Neuron (in vitro differentiated cells): Measurements from ENCODE around the gene BIRC6.

ENCODE experiments used
- H2AFZ ChIP-seq: one replicate; pipeline ENCODE4 v1.6.1; 2013; ENCODE audit warnings: low read depth, mild to moderate bottlenecking, inconsistent platforms, low read length, moderate library complexity
- H3K27me3 ChIP-seq: one replicate; pipeline ENCODE4 v1.6.1; 2013; ENCODE audit warnings: low read length; ENCODE audit not compliant: insufficient read depth
- H3K36me3 ChIP-seq: one replicate; pipeline ENCODE4 v1.6.1; 2013; ENCODE audit warnings: low read length; ENCODE audit not compliant: insufficient read depth
- H3K4me1 ChIP-seq: one replicate; pipeline ENCODE4 v1.6.1; 2013; ENCODE audit warnings: low read length; ENCODE audit not compliant: insufficient read depth
- H3K4me3 ChIP-seq: 2 replicates; pipeline ENCODE4 v1.5.1; 2013; ENCODE audit warnings: mild to moderate bottlenecking, low read length, moderate library complexity
- H3K9me3 ChIP-seq: one replicate; pipeline ENCODE4 v1.6.1; 2013; ENCODE audit warnings: low read length

Gene BIRC6

DNA sequence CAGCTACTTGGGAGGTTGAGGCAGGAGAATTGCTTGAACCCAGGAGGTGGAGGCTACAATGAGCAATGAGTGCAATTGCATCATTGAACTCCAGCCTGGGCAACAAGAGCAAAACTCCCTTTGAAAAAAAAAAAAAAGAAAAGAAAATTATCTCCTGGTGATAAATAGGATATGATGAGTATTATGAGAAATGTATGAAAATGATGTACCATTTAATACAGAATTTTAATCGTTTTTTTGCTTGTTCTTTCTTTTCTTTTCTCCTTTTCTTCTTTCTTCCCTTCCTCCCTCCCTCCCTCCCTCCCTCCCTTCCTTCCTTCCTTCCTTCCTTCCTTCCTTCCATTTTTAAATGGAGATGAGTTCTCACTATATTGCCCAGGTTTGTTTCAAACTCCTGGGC is 311.4 kb downstream of the BIRC6 start:
- Histone ChIP-seq H3K4me1 (no peaks in the 10 kb centered on the region), H3K27me3 (no peaks in the 10 kb centered on the region), H3K36me3 (no peaks in the 10 kb centered on the region), H3K9me3 (no peaks in the 10 kb centered on the region), H3K4me3 (no peak overlapping the region), H2AFZ (no peak overlapping the region)
